Fibroblast of villous mesenchyme (primary cell): Measurements from ENCODE around the gene RGS6. TPM values are rescaled to one million over a fixed set of nuclear protein-coding genes. Genes with fewer than 3 reads are reported as not detected.

Source experiments
- DNase-seq: peaks from one replicate; pipeline ENCODE4 v3.0.0-alpha.2; 2010; ENCODE audit warnings: low read depth
- H3K4me3 ChIP-seq: 2 replicates; pipeline ENCODE4 v1.5.1; 2011; ENCODE audit warnings: low read depth, mild to moderate bottlenecking, low read length
- CTCF ChIP-seq: IDR thresholded peaks from 2 replicates; pipeline ENCODE4 v1.5.1; 2012; ENCODE audit warnings: low read depth, mild to moderate bottlenecking, low read length; ENCODE audit not compliant: insufficient read depth
- total RNA-seq: library from RNA; depleted of rRNA; stranded (reverse); fragments of >200 nt; gene quantifications from 2 replicates; pipeline ENCODE4 v1.2.3, GENCODE V29; 2012

Gene RGS6
- total RNA-seq, 1 donor = not detected

GRCh38 chr14:72512281-72512680 is 580.1 kb downstream of the RGS6 start:
- DNase-seq = no peak
- no peak for TF ChIP-seq CTCF
- H3K4me3 ChIP-seq = no peak overlapping the region

- no peak for DNase-seq
- TF ChIP-seq CTCF = no peak
- H3K4me3 ChIP-seq = no peak overlapping the region
These were observed 580.7 kb downstream of the RGS6 start for GRCh38 chr14:72512925-72513324.

GRCh38 chr14:72513346-72513745 is 581.1 kb downstream of the RGS6 start:
- DNase-seq = no peak
- H3K4me3 ChIP-seq = no peak overlapping the region
- no peak for TF ChIP-seq CTCF

- peak; percentile 54 for DNase-seq
- H3K4me3 ChIP-seq = no peak overlapping the region
- peak; percentile 83 for TF ChIP-seq CTCF
These were observed 581.9 kb downstream of the RGS6 start for GRCh38 chr14:72513965-72514659.

- H3K4me3 ChIP-seq = no peak overlapping the region
- TF ChIP-seq CTCF = no peak
- DNase-seq = no peak
These were observed 582.4 kb downstream of the RGS6 start for GRCh38 chr14:72514660-72515025.

- peak; percentile 19 for DNase-seq
- no peak overlapping the region for H3K4me3 ChIP-seq
- peak; percentile 16 for TF ChIP-seq CTCF
These were observed 583.8 kb downstream of the RGS6 start for GRCh38 chr14:72515779-72516770.
